IPS-NIHi7 (cell line): ENCODE data around the gene ARMC7.

Source experiments
- DNase-seq: peaks from one replicate; pipeline ENCODE4 v3.0.0; 2012; ENCODE audit warnings: mixed read lengths; ENCODE audit errors: extremely low spot score

The ARMC7 gene

DNA sequence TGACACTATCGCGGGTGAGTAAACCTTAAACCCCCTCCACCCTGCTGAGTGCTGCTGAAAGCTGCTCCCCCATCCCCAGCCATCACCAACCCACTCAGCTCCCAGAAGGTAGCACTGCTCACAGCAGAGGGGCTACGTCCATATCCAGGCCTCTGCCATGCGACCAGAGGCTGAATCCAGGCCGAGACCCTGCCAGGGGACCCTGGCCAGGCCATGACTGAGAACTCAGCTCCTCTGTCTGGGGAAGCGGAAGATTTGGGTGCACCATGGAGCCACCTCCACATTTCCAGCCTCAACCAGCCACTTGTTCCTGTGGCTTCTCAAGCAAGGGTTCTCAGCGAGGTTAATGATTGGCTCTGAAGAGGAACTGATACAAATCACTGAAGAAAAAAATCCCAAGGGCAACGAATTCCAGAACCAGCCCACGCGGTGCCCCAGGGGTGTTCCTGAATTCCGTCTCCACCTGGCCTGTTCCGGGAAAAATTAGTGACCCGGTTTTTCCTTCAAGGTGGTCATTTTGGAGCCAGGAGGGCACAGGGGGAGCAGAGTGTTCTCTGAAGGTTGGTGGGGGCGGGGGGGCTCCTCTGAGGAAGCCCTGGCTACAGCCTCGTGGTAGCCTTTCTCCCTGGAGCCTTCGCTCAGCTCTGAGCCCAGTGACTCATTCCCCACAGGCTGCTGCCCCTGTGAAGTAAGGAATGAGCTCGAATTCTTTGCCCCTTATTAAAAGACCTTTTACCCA, 31.3 kb upstream of the ARMC7 start:
- DNase-seq: no peak

DNA sequence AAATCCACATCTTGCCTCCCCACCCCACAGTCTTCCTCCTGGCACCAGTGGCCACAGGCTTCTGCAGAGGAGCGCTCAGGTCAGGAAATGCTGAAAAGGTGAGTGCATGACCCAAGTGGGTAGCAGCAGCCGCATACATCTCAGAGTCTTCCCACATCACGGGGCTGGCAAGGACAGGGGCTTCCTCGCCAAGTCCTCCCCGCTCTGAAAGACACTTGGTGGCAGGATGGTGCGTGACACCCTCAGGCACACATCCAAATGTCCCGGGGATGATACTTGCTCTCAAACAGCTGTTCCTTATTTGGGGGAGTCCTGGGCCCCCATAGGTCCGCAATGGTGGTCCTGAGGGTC, 30.8 kb upstream of the ARMC7 start:
- no peak for DNase-seq

DNA sequence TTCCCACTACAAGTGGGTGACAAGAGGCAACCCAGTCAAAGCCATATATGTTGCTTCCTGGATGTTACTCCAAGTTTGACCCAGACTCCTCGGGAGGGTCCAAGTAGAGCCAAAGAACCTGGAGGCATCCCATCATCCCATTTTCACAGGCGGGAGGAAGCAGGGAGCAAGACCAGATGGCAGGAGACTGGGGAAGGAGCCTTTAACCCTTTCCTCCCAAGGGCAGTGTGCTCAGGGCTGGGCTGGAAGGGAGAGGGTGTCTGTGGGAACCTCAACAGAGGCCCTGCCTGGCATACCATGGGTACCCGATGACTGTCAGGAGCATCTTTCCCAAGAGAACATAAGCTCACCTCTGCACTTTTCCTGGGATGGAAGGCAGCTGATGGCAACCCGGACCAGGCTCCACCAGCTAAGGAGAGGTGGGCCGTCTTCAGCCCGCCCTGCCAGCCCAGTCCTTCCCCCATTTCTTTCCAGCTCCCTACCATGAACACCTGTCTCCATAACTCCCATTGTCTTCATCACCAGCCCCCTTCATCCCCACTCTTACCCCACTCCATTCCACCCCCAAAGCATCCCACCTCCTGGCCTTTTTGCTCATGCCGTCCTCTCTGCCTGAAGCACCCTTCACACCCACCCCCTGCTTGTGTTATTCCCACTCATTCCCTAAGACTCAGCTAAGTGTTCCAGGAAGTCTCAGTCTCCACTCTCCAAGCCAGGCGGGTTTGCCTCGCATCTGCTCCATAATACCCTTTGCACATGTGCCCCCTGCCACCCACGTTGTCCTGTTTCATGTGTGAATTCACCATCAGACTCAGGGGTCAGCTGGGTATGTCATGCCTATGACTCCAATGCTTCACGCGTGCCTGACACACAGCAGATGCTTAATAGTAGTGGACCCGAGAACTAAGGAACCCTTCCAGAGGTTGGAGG, 27.9 kb upstream of the ARMC7 start:
- DNase-seq: no peak

DNA sequence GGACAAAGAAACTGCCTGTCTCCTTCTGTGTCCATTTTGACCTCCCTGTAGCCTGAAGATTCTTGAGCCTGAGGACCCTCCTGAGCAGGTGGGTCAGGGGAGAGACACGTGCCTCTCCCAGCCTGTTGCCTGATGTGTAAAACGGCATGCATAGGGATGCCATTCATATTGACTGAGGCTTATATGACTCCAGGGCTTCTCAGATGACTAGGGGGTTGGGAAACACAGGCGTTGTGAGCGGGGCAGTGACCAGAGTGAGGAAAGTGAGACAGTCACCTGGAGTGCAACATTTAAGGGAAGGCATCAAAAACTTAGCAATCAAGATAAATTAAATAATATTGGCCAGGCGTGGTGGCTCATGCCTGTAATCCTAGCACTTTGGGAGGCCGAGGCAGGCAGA, 27.1 kb upstream of the ARMC7 start:
- DNase-seq: no peak

DNA sequence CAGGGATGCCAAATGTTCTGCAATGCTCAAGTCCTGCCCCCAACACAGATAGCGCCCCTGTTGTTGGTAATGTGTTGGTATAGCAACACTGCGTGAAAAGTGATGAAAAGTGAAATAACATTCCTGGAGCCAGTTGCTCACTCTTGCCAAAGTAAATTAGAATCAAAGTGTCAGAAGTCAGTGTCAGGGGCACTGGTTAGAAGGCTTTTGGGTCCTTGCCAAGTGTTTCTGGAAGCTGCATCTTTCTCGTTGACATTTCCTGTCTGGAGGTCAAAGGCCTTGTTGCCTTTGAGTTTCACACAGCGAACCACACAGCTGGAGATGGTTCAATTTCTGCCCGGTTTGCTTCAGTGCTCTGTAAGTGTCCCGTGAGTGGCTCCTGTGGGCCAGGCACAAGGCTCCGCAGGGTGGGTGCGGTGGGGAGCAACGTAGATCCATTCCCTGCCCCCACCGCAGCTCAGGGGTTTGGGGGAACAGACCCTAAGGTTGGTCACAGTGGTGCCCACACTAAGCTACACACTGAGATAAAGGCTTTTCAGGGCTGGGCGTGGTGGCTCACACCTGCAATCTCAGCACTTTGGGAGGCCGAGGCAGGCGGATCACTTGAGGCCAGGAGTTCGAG, 25.6 kb upstream of the ARMC7 start:
- no peak for DNase-seq

DNA sequence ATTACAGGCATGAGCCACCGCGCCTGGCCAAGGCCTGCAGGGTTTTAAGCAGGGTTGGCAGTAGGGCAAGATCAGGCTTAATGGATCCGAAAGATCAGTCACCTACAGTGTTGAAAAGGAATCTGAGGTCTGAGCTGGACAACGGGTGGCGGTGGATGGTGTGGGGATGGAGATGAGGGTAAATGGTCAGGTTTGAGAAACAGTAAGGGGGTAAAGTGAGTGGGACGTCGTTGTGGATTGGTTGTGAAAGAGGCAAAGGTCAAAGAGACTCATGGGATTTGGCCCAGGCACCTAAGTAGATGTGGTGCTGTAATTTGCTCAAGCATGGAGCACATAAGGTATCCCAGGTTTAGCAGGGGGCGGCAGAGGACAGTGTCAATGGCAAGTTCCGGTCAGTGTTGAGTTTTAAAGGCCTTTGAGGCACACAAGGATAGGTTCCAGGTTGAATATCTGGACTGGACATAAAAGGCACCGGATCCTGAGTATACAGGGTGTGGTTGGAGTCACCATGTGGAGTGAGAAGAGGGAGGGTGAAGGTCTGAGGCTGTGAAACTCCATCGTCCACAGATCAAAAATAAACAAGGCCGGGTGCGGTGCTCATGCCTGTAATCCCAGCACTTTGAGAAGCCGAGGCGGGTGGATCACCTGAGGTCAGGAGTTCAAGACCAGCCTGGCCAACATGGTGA, 23.1 kb upstream of the ARMC7 start:
- DNase-seq: no peak

DNA sequence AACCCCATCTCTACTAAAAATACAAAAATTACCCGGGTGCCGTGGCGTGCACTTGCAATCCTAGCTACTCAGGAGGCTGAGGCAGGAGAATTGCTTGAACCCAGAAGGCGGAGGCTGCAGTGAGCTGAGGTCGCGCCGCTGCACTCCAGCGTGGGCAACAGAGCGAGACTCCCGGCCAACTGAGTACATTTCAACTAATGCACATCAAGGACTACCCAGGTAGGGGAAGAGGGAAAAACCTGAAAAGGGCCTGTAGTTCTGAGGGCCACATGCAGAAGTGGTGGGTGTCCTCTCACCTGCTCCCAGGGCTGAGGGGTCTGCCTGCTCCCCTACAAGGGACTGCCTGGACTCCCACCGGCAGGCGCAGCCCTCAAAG, 22.6 kb upstream of the ARMC7 start:
- no peak for DNase-seq

DNA sequence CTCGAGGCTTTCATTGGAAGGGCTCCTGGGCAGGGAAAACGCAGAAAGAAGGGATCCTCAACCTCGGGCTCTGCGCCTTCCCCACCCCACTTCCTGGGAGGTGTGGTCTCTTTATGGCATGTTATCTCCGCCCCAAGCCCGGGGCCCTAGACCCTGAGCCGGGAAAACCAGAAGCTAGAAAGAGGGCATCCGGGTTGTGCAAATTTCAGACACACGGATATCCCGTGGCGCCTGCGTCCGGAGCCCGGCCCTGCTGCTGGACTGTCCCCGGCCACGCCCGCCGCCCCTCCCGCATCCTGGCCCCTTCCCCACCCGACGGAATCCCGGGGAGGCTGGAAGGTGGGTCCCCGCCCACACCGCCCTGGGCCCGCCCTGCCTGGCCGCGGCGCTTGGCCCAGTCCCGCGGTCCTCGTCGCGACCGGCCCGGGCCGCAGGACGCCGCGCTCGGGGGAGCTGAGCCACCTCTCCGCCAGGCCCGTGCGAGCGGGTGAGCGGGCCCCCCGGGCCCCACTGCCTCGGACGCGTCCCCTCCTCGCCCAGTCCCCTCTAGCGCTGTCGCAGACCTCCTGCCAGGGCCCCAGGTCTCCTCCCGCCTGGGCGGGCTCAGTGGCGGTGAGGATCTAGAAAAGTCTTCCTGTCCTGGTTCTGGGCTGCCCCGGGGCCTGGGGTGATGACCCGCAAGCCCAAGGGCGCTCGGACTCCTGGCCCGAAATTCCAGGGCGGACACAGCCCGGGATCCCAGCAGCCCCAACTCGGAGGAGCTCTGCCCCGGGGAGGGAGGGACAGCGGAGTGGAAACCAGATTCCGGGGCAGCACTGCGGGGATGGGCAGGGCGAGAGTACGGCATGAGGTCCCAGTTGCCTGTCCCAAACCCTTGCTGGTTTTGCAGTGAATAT, 22.0 kb upstream of the ARMC7 start, which contains the start of gene SLC16A5:
Gene SLC16A5, plus strand, starts transcription at position 397 of the 896 bp plus-strand sequence. CDS start 5,683 bp downstream, outside the sequence.
- peak; percentile 95 for DNase-seq

DNA sequence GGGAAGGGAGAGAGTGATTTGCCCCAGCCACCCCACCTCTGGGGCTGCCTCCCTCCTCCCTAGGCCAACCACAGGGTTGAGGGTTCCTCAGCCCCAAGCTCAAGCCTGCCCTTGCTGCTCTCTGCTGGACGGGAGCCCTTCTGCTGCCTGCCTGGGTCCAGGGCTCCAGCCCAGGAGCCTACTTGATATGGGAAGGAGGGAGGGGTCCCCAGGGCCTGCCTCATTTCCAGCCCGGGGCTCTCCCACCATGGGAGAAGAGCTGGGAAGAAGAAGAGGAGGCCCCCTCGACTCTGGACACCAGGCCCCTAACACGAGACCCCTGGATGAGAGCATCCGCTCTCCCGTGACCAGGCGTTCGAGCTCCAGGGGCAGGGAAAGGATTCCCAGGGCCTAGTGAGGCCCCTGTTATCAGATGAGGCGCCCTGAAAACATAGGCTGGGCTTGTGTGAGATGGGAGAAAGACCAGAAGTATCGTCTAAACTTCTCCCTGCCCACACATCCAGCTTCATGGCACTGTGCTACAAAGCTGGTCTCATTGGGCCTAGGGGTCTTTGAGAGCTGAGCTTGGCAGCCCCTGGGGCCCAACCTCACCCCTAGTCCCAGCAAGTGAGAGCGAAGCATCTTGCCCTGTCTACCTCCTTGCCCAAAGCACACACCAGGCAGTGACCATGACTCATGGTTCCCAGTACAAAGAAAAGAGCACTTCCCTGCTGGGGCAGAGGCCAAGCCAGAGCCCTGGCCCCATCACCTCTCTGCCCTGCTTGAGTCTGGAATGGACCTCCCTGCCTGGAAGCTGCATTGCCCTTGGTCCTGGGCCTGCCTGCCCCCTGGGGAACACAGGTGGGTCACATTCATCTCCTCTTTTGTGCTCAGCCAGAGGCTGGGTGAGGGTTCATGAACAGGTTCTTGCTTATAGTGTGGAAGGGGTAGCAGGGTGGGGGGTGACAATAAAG, 21.0 kb upstream of the ARMC7 start:
- peak; percentile 56 for DNase-seq

DNA sequence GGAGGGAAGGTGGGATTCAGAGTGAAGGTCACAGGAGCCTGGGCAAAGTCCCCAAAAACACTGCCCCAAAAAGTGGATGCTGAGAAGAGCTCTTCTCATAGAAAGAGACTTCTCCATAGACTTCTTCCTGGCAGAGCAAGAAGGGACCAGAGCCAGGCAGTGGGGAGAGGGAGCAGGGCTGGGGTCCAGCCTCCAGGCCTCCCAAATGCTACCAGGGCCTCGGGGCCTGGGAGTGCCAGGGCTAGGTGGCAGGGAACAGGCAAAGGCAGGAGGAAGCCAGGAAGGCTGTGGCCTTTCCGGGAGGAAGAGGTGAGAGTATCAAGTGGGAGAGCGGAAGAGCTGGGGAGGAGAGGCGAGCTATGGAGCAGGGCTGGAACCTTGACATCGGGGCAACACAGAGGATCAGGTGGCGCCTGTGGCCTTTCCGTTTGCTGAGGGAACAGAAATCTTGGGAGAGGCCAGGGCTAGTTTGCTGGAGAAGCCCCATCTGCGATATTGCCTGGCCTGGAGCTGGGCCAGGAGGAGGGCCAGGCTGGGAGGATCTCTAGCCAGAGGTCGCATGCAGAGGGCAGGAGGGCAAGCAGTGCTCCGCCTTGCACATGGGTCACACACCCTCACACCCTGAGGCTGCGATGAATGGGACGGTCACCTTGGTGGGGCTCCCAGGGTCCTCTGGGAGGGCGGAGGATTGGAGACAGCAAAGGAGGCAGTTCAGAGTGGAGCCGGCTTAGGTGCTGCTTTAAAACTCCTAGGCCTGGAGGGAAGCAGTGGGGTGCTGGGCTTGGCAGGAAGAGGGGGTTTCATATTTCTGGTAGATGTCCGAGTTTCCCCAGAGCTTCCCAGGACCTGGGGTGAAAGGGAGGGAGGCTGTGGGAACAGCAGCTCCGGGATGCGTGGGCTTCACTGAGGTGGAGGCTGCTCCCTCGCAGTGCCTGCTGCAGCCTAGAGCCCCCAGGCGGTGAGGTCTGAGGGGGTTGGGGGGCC, 18.6 kb upstream of the ARMC7 start:
- no peak for DNase-seq

DNA sequence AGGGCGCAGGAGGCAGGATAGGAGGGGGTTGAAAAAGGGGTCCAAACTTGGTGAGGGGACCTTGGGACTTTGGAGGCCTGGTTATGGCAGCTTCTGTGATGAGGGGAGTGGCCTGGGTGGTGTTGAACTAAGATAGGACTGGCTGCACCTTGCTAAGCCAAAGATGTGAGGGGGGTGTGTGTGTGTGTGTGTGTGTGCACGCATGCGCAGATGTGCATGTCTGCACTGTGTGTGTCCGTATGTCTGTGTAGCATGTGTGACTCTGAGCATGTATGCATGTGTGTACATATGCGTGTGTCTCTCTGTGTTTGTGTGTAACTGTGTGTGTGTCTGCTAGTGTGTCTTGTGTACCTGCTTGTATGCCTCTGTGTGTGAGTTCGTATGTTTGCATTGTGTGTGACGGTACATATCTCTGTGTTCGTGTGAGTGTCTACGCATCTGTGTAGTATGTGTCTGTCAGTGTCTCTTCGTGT, 17.9 kb upstream of the ARMC7 start:
- no peak for DNase-seq

DNA sequence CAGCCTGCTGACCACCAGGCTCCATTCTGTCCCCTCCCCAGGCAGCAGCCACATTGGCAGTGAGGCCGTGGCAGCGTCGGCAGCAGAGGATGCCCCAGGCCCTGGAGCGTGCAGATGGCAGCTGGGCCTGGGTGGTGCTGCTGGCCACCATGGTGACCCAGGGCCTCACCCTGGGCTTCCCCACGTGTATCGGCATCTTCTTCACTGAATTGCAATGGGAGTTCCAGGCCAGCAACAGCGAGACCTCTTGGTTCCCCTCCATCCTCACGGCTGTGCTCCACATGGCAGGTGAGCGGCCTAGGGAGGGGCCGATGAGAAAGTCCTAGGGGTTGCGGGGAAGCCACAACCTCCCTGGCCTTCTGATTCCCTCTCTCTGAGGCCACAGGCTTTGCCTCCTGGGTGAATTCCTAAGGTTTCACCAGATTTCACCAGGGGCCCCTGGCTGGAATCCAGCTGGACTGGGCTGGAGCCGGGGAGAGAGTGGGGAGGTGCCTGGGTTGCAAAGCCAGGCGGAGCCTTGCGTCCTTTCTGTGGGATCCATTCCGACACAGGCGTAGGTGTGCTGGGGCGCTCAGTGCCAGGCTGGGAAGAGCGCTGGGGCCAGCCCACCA, 16.1 kb upstream of the ARMC7 start:
- DNase-seq: no peak

DNA sequence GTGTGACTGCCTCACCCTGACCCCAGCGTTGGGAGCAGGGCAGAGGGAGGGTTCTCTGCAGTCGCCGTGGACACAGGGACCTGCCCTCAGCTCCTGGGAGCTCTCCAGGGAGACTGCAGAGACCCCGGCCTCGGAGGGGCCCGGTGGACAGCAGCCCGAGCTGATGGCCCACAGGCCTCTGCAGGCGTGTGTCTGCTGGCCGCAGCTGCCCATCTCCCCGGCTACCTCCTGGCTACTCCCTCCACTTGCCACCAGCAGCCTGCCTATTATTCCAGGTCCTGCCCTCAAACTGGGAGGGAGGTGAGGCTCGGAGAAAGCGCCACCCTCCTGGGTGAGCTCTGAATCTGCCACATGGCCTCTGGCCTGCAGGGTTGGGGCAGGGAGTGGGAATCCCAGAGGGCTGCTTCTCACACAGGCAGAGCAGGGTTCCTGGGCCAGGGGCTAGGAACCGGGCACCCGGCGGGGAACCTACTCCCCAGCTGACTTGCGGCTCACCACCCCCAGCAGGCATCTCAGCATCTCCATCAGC, 14.8 kb upstream of the ARMC7 start:
- no peak for DNase-seq

DNA sequence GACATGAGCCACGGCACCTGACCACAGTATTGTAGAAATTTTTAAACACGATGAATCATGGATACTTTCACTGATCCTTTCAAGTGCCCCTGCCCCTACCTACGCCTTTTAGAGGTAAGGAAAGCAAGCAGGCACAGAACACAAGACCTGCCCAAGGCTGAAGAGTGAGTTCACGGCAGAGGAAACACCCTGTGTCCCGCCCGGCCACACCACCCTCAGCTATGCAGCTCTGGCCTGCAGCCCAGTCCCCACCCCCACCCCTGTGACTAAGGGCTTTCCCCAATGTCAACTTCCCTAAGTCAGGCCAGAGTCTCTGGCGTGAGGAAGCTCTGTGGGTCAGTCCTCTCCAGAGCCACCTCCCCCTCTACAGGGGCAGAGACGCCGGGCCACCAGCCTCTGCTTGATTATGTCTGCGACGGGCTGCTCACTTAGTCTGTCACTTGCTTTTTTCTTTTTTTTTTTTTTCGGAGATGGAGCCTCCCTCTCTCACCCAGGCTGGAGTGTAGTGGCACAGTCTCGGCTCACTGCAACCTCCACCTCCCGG, 13.6 kb upstream of the ARMC7 start:
- peak; percentile 64 for DNase-seq

DNA sequence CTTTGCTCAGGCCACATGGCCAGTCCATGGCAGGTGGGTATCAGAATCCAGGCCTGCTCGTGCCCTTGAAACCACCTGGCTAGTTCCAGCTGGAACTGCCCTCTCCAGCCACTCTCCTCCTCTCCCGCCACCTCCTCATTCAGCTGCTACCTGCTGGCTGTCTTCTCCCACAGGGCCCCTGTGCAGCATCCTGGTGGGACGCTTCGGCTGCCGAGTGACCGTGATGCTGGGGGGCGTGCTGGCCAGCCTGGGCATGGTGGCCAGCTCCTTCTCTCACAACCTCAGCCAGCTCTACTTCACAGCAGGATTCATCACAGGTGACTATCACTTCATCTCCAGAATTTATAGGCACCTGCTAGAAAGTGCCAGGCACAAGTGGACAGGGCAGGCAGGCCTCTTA, 11.9 kb upstream of the ARMC7 start:
- no peak for DNase-seq

DNA sequence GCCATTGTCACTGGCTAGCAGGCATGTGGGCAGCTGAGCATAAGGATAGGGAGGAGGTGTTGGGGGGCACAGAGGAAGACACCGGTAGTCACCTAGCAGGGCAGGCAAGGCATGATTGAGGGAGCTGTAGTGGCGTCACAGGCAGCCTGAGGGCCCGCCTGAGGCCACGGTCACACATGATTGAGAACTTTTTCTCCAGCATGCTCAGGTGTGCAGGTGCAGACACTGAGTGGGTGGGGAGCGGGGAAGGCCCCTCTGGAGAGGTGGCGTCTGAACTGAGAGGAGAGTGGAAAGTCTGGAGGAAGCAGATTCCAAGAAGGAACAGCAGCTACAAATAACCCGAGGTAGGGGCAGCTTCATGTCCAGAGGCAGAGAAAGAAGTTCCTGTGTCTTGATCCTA, 10.9 kb upstream of the ARMC7 start:
- DNase-seq: no peak

DNA sequence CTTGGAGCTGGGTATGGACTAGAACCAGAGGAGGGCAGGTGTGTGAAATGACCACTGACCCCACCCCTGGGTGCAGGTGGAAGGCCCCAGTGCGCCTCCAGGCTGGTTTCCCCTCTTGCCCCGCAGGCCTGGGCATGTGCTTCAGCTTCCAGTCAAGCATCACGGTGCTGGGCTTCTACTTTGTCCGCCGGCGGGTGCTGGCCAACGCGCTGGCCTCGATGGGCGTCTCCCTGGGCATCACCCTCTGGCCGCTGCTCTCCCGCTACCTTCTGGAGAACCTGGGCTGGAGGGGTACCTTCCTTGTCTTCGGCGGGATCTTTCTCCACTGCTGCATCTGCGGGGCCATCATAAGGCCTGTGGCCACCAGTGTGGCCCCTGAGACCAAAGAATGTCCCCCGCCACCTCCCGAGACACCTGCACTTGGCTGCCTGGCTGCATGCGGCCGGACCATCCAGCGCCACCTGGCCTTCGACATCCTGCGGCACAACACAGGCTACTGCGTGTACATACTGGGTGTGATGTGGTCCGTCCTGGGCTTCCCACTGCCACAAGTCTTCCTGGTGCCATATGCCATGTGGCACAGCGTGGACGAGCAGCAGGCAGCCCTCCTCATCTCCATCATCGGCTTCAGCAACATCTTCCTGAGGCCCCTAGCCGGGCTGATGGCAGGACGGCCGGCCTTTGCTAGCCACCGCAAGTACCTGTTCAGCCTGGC, 9.7 kb upstream of the ARMC7 start:
- no peak for DNase-seq
